Breast epithelium (tissue), 4 donors: ENCODE data around the gene GMPS. TPM values are rescaled to one million over a fixed set of nuclear protein-coding genes. Genes with fewer than 3 reads are reported as not detected.

ENCODE experiments used
- DNase-seq, 2 donors: peaks; one replicate each; pipeline ENCODE4 v3.0.0-alpha.2; 2019; ENCODE audit warnings: low spot score in 2 of 2
- H3K27ac ChIP-seq, 2 donors: fragments of 200-600 bp; sonication (generic) in 1 of 2; one replicate each; pipeline ENCODE4 v1.5.1; 2016 to 2019; ENCODE audit warnings: mild to moderate bottlenecking in 1 of 2
- H3K27me3 ChIP-seq, 2 donors: fragments of 200-600 bp; sonication (generic) in 1 of 2; one replicate each; pipeline versions ENCODE4 v1.5.1 to v1.6.0; 2017 to 2019; ENCODE audit warnings: control low read depth in 1 of 2, mild to moderate bottlenecking in 1 of 2
- H3K36me3 ChIP-seq: fragments of 200-600 bp; one replicate; pipeline ENCODE4 v1.5.1; 2019
- H3K4me1 ChIP-seq, 2 donors: fragments of 200-600 bp; sonication (generic); one replicate each; pipeline ENCODE4 v1.5.1; 2016 to 2019; ENCODE audit warnings: control low read depth in 1 of 2
- H3K4me3 ChIP-seq, 3 donors: fragments of 200-600 bp; sonication (generic); 1 replicate in 2 of 3; 2 replicates in 1 of 3; pipeline ENCODE4 v1.5.1; 2016 to 2019; ENCODE audit warnings: mild to moderate bottlenecking in 3 of 3, moderate library complexity in 2 of 3
- H3K9me3 ChIP-seq, 2 donors: fragments of 200-600 bp; sonication (generic) in 1 of 2; one replicate each; pipeline ENCODE4 v1.5.1; 2016 to 2019; ENCODE audit warnings: control low read depth in 1 of 2
- POLR2A ChIP-seq: fragments of 450-650 bp; IDR thresholded peaks from one replicate; pipeline ENCODE4 v1.6.1; 2016; ENCODE audit warnings: antibody characterized with exemption, mild to moderate bottlenecking, moderate library complexity
- POLR2AphosphoS5 ChIP-seq, 3 donors: sonication (generic); formaldehyde crosslinking; IDR thresholded peaks; one replicate each; pipeline ENCODE4 v1.6.1; 2017; ENCODE audit warnings: antibody characterized with exemption in 3 of 3
- intact Hi-C: fragments of 100-400 bp; cut with DNase I; formaldehyde crosslinking; loops from one replicate; pipeline ENCODE4 v1.15.1; 2023; ENCODE audit warnings: low total_unique reads
- total RNA-seq, 3 donors: library from RNA; depleted of rRNA; stranded (reverse); fragments of >200 nt; gene quantifications; one replicate each; pipeline ENCODE4 v1.1.0, GENCODE V29; 2016
- TF ChIP-seq, protein P1 (sequence below), 3 donors: fragments of 450-650 bp; IDR thresholded peaks; one replicate each; pipeline ENCODE4 v1.5.1; 2016 to 2017; ENCODE audit warnings: antibody characterized with exemption in 3 of 3, mild to moderate bottlenecking in 3 of 3, moderate library complexity in 3 of 3

GMPS gene
- total RNA-seq, 3 donors from 2014 or later = 25.6 to 37.6 (median 36.1) TPM

DNA sequence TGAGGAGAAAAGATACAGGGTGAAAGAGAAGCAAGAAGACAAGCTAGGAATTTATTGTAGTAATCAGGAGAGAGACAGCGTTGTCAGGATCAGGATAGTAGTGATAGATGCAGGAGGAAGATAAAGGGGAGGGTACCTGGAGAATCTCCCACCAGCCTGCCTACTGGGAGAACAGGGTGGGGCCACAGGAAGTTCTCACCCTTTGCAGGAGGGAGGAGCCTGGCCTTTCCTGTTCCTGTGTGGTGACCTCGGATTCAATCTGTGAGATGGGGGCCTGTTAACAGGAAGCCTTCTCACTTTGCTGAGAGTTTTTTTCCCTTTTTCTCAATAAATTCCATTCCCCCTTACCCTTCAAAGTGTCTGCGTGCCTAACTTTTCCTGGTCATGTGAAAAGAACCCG is 37.6 kb downstream of the GMPS start:
- Histone ChIP-seq H3K36me3 (peaks cover 3% of the 10 kb centered on the region), H3K4me1 (no peaks in the 10 kb centered on the region), H3K27ac (no peak overlapping the region), H3K9me3 (no peaks in the 10 kb centered on the region), H3K27me3 (no peaks in the 10 kb centered on the region), H3K4me3 (no peak overlapping the region)
- intact Hi-C loops = no loop called here
- no peak for DNase-seq
- TF ChIP-seq POLR2AphosphoS5 (IDR thresholded peaks at IDR 0.05) (no peak), POLR2A (no peak)
- TF ChIP-seq, protein P1, sequence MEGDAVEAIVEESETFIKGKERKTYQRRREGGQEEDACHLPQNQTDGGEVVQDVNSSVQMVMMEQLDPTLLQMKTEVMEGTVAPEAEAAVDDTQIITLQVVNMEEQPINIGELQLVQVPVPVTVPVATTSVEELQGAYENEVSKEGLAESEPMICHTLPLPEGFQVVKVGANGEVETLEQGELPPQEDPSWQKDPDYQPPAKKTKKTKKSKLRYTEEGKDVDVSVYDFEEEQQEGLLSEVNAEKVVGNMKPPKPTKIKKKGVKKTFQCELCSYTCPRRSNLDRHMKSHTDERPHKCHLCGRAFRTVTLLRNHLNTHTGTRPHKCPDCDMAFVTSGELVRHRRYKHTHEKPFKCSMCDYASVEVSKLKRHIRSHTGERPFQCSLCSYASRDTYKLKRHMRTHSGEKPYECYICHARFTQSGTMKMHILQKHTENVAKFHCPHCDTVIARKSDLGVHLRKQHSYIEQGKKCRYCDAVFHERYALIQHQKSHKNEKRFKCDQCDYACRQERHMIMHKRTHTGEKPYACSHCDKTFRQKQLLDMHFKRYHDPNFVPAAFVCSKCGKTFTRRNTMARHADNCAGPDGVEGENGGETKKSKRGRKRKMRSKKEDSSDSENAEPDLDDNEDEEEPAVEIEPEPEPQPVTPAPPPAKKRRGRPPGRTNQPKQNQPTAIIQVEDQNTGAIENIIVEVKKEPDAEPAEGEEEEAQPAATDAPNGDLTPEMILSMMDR (IDR thresholded peaks at IDR 0.05) = no peak

DNA sequence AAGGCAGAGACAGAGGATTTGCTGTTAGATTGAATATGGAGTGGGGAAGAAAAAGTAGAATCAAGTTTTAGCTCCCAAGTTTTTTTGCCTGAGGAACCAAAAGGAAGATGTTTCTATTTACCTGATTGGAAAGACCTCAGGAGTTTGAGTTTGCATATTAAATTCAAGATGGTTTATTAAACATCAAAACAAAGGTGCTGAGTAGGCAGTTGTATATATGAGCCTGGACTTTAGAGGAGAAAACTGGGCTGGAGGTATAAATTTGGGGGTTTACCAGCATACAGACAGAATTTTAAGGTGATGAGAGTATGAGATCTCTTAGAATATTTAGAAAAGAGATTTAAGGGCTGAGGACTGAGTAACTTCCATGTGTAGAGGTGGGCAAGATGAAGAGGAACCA is 38.2 kb downstream of the GMPS start:
- no peak overlapping the region for H3K27ac ChIP-seq
- intact Hi-C loops = no loop called here
- H3K9me3 ChIP-seq = no peaks in the 10 kb centered on the region
- peaks cover 3% of the 10 kb centered on the region for H3K36me3 ChIP-seq
- H3K27me3 ChIP-seq = no peaks in the 10 kb centered on the region
- H3K4me1 ChIP-seq = no peaks in the 10 kb centered on the region
- DNase-seq = no peak
- H3K4me3 ChIP-seq = no peak overlapping the region
- TF ChIP-seq POLR2A (no peak), POLR2AphosphoS5 (IDR thresholded peaks at IDR 0.05) (no peak)
- TF ChIP-seq, protein P1 (IDR thresholded peaks at IDR 0.05) = no peak

DNA sequence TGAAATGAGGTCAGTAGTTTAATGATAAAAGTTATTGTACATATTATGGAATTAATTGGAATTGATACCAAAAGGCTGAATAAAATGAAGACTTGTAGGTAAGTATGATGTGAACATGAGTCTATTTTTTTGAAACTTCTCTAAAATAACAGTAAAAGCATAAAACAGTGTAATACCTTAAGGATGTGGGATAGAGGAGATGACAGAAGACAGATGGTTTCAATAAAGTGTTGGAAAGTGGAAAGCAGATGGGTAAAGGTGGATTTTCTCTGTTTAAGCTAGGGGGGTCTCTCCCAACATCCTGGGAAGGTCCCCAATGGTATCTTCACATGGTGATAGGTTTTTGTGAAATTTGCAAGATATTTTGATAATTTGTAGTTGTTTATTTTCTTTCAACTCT is 41.6 kb downstream of the GMPS start:
- intact Hi-C loops = no loop called here

DNA sequence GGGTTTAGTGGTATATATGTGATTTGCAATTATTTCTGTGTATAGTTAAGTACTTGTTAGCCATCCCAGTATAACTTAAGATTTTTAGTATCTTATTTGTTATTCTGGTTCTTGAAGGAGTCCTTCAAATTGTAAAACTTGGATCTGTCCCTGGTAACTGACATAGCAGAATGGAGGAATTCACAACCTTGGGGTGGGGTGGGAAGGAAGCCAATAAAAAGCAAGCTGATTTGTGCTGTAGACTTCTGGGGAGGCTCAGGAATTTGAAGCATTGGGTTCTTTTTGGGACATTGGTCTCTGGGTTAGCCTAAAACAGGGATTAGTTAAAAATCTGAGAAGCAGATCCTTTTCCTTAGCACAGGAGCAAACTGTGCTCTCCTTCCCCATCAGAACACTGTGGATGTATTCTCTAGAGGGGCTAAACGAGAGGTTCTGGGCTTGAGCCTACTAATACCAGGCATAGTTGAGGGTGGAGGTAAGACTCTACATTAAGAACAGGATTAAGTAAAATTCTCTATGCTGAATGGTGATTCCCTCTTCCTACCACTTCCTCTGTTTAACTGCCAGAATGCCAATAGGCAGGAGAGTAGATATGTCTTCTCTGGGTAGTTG is 42.2 kb downstream of the GMPS start:
- DNase-seq = no peak
- no peak overlapping the region for H3K27ac ChIP-seq
- no peak for TF ChIP-seq POLR2A
- TF ChIP-seq, protein P1 (IDR thresholded peaks at IDR 0.05) = no peak
- no peak for TF ChIP-seq POLR2AphosphoS5 (IDR thresholded peaks at IDR 0.05)
- no peaks in the 10 kb centered on the region for H3K27me3 ChIP-seq
- H3K9me3 ChIP-seq = no peaks in the 10 kb centered on the region
- H3K36me3 ChIP-seq = no peaks in the 10 kb centered on the region
- H3K4me3 ChIP-seq = no peak overlapping the region
- H3K4me1 ChIP-seq = no peaks in the 10 kb centered on the region
- intact Hi-C loops = no loop called here

More for the DNA sequence above, 41.6 kb downstream of the GMPS start:
- TF ChIP-seq POLR2A (no peak), POLR2AphosphoS5 (IDR thresholded peaks at IDR 0.05) (no peak)
- TF ChIP-seq, protein P1 (IDR thresholded peaks at IDR 0.05) = no peak
- DNase-seq = no peak
- no peaks in the 10 kb centered on the region for H3K9me3 ChIP-seq
- no peaks in the 10 kb centered on the region for H3K27me3 ChIP-seq
- H3K36me3 ChIP-seq = no peaks in the 10 kb centered on the region
- H3K4me3 ChIP-seq = no peak overlapping the region
- no peak overlapping the region for H3K27ac ChIP-seq
- no peaks in the 10 kb centered on the region for H3K4me1 ChIP-seq

DNA sequence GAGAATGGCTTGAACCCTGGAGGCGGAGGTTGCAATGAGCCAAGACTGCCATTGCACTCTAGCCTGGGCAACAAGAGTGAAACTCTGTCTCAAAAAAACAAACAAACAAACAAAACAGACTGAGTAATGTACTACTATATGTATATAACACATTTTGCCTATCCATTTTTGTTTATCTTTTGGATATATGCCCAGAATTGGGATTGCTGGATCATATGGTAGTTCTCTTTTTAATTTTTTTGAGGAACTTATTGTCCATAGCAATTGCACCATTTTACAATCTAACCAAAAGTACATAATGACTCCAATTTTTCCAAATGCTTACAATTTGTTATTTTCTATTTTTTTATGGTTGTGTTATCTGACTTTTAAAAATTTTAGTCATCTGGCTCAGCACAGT is 47.3 kb downstream of the GMPS start:
- Histone ChIP-seq H3K27me3 (no peaks in the 10 kb centered on the region), H3K9me3 (no peaks in the 10 kb centered on the region), H3K27ac (no peak overlapping the region), H3K4me3 (no peak overlapping the region), H3K36me3 (peaks cover 4% of the 10 kb centered on the region), H3K4me1 (no peaks in the 10 kb centered on the region)
- intact Hi-C loops = no loop called here
- DNase-seq = no peak
- TF ChIP-seq POLR2AphosphoS5 (IDR thresholded peaks at IDR 0.05) = no peak
- TF ChIP-seq, protein P1 (IDR thresholded peaks at IDR 0.05) = no peak
